Stomach (tissue), 4 donors: Measurements from ENCODE around the gene BCL2L15.

ENCODE experiments used
- EP300 ChIP-seq: sonication (generic); formaldehyde crosslinking; IDR thresholded peaks from one replicate; pipeline ENCODE4 v1.6.1; 2017; ENCODE audit warnings: antibody characterized with exemption
- POLR2A ChIP-seq, 4 donors: fragments of 450-650 bp; IDR thresholded peaks; one replicate each; pipeline ENCODE4 v1.6.1; 2016; ENCODE audit warnings: antibody characterized with exemption in 4 of 4, control low read depth in 2 of 4, mild to moderate bottlenecking in 1 of 4, moderate library complexity in 1 of 4
- TF ChIP-seq, protein P1 (sequence below), 7 experiments: fragments of 450-650 bp in 4 of 7; fragments of 200-600 bp in 3 of 7; sonication (generic) in 3 of 7; IDR thresholded peaks; one replicate each; pipeline ENCODE4 v1.5.1; 2016 to 2019; ENCODE audit warnings: antibody characterized with exemption in 7 of 7, control low read depth in 2 of 7, mild to moderate bottlenecking in 1 of 7

DNA sequence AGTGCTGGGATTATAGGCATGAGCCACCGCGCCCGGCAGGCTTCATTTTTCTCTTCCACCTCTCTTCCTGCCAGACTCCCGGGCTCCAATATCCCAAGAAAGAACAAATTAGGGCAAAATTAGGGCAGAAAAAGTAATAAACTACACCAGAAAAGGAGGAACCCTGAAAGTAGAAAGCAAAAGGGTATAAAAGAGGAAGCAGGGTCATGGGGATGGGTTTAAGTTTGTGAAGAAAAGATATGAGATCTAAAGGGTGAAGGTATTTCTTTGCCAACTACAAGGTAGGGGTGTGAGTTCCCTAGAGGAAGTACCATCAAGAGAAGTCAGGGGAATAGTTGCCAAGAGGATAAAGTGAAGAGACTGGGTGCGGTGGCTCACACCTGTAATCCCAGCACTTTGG is 25.7 kb downstream of the BCL2L15 start:
- TF ChIP-seq, protein P1, sequence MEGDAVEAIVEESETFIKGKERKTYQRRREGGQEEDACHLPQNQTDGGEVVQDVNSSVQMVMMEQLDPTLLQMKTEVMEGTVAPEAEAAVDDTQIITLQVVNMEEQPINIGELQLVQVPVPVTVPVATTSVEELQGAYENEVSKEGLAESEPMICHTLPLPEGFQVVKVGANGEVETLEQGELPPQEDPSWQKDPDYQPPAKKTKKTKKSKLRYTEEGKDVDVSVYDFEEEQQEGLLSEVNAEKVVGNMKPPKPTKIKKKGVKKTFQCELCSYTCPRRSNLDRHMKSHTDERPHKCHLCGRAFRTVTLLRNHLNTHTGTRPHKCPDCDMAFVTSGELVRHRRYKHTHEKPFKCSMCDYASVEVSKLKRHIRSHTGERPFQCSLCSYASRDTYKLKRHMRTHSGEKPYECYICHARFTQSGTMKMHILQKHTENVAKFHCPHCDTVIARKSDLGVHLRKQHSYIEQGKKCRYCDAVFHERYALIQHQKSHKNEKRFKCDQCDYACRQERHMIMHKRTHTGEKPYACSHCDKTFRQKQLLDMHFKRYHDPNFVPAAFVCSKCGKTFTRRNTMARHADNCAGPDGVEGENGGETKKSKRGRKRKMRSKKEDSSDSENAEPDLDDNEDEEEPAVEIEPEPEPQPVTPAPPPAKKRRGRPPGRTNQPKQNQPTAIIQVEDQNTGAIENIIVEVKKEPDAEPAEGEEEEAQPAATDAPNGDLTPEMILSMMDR (IDR thresholded peaks at IDR 0.05): no peak
- TF ChIP-seq POLR2A (IDR thresholded peaks at IDR 0.05): no peak
- no peak for TF ChIP-seq EP300
